Retinal pigment epithelial cell (primary cell): Measurements from ENCODE around the gene PTX4.

ENCODE experiments used
- DNase-seq: peaks from one replicate; pipeline ENCODE4 v3.0.0-alpha.2; 2010; ENCODE audit warnings: low read depth
- H3K4me3 ChIP-seq: 2 replicates; pipeline ENCODE4 v1.5.1; 2011; ENCODE audit warnings: mild to moderate bottlenecking, low read length, control low read depth, moderate library complexity
- CTCF ChIP-seq: conservative IDR thresholded peaks from 2 replicates; pipeline ENCODE4 v1.5.1; 2011; ENCODE audit warnings: low read depth, low read length, control low read depth, inconsistent platforms

Gene PTX4

GRCh38 chr16:1497014-1497598, 8.4 kb upstream of the PTX4 start:
- no peak for DNase-seq
- H3K4me3 ChIP-seq = no peak overlapping the region
- no peak for TF ChIP-seq CTCF

- H3K4me3 ChIP-seq = no peak overlapping the region
- DNase-seq = no peak
- TF ChIP-seq CTCF = no peak
These were observed 7.7 kb upstream of the PTX4 start for GRCh38 chr16:1496464-1496863.

- H3K4me3 ChIP-seq = no peak overlapping the region
- TF ChIP-seq CTCF = no peak
These were observed 7.1 kb upstream of the PTX4 start for GRCh38 chr16:1495889-1496262.

GRCh38 chr16:1495211-1495888, 6.6 kb upstream of the PTX4 start:
- no peak for TF ChIP-seq CTCF
- DNase-seq = no peak
- H3K4me3 ChIP-seq = no peak overlapping the region

More at GRCh38 chr16:1495889-1496262, 7.1 kb upstream of the PTX4 start:
- DNase-seq = no peak

- H3K4me3 ChIP-seq = no peak overlapping the region
- TF ChIP-seq CTCF = no peak
- DNase-seq = no peak
These were observed 6.0 kb upstream of the PTX4 start for GRCh38 chr16:1494711-1495110.

GRCh38 chr16:1494129-1494640, 5.4 kb upstream of the PTX4 start:
- DNase-seq = no peak
- TF ChIP-seq CTCF = peak; percentile 43
- peak overlapping the region; percentile 75 for H3K4me3 ChIP-seq

- no peak for DNase-seq
- H3K4me3 ChIP-seq = peak overlapping the region; percentile 75
- TF ChIP-seq CTCF = no peak
These were observed 5.0 kb upstream of the PTX4 start for GRCh38 chr16:1493746-1494094.
